ENCODE measurements around the gene SIGLEC8. TPM values are rescaled to one million over a fixed set of nuclear protein-coding genes. Genes with fewer than 3 reads are reported as not detected.
A peak's percentile ranks its signal among the peaks of the same experiment; 100 is the strongest.
"Not testable (repeated sequence)": the region's sequence is repeated elsewhere in the genome, so short reads cannot be mapped to it uniquely, and the experiment has no call there.

The SIGLEC8 gene
- total and polyA plus RNA-seq, 9 of the 15 experiments (the other 6 are each of a cell fraction or from before 2014, with no cell fraction given) = 0.04 to 0.65 (median 0.39) TPM

DNA sequence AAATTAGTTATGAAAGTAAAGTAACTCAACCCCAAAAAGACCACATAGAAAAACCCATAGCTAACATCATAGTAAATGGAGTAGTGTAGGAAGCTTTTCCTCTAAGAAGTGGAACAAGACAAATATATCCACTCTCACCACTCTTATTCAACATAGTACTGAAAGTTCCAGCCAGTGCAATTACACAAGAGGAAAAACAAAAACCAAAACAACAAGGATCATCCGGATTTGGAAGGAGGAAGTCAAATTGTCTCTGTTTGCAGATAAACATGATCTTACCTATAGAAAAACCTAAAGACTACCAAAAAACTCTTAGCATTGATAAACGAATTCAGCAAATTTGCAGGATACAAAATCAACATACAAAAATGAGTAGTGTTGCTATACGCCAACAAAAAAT is 8.5 kb upstream of the SIGLEC8 start (continued):
- TF ChIP-seq CEBPG (CRISPR knock-in tag; IDR thresholded peaks at IDR 0.05) (no peak), CEBPG (tag; conservative IDR thresholded peaks at IDR 0.05 in 1 of 2, IDR thresholded peaks at IDR 0.05 in 1 of 2) (peak; percentile 6 to 36; a peak in 1 of 4 replicates), ARID1B (IDR thresholded peaks at IDR 0.05) (no peak), ZNF79 (CRISPR knock-in tag; IDR thresholded peaks at IDR 0.05; ENCODE audit: low read depth) (no peak), MTF1 (CRISPR knock-in tag; IDR thresholded peaks at IDR 0.05; ENCODE audit: borderline replicate concordance) (no peak), ZNF212 (CRISPR knock-in tag; IDR thresholded peaks at IDR 0.05) (no peak), SPI1 (IDR thresholded peaks at IDR 0.05; ENCODE audit: borderline replicate concordance, low read depth, low read length) (peak; percentile 59; the same call in 1 of the 2 replicates), NFE2 (IDR thresholded peaks at IDR 0.05; ENCODE audit: low read depth) (no peak)
- TF ChIP-seq, protein P1, sequence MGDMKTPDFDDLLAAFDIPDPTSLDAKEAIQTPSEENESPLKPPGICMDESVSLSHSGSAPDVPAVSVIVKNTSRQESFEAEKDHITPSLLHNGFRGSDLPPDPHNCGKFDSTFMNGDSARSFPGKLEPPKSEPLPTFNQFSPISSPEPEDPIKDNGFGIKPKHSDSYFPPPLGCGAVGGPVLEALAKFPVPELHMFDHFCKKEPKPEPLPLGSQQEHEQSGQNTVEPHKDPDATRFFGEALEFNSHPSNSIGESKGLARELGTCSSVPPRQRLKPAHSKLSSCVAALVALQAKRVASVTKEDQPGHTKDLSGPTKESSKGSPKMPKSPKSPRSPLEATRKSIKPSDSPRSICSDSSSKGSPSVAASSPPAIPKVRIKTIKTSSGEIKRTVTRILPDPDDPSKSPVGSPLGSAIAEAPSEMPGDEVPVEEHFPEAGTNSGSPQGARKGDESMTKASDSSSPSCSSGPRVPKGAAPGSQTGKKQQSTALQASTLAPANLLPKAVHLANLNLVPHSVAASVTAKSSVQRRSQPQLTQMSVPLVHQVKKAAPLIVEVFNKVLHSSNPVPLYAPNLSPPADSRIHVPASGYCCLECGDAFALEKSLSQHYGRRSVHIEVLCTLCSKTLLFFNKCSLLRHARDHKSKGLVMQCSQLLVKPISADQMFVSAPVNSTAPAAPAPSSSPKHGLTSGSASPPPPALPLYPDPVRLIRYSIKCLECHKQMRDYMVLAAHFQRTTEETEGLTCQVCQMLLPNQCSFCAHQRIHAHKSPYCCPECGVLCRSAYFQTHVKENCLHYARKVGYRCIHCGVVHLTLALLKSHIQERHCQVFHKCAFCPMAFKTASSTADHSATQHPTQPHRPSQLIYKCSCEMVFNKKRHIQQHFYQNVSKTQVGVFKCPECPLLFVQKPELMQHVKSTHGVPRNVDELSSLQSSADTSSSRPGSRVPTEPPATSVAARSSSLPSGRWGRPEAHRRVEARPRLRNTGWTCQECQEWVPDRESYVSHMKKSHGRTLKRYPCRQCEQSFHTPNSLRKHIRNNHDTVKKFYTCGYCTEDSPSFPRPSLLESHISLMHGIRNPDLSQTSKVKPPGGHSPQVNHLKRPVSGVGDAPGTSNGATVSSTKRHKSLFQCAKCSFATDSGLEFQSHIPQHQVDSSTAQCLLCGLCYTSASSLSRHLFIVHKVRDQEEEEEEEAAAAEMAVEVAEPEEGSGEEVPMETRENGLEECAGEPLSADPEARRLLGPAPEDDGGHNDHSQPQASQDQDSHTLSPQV (IDR thresholded peaks at IDR 0.05) = peak; percentile 40; the same call in 1 of the 2 replicates
- TF ChIP-seq, protein P2, sequence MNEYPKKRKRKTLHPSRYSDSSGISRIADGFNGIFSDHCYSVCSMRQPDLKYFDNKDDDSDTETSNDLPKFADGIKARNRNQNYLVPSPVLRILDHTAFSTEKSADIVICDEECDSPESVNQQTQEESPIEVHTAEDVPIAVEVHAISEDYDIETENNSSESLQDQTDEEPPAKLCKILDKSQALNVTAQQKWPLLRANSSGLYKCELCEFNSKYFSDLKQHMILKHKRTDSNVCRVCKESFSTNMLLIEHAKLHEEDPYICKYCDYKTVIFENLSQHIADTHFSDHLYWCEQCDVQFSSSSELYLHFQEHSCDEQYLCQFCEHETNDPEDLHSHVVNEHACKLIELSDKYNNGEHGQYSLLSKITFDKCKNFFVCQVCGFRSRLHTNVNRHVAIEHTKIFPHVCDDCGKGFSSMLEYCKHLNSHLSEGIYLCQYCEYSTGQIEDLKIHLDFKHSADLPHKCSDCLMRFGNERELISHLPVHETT (CRISPR knock-in tag; conservative IDR thresholded peaks at IDR 0.05 in 1 of 2, IDR thresholded peaks at IDR 0.05 in 1 of 2) = no peak
- TF ChIP-seq, protein P3, sequence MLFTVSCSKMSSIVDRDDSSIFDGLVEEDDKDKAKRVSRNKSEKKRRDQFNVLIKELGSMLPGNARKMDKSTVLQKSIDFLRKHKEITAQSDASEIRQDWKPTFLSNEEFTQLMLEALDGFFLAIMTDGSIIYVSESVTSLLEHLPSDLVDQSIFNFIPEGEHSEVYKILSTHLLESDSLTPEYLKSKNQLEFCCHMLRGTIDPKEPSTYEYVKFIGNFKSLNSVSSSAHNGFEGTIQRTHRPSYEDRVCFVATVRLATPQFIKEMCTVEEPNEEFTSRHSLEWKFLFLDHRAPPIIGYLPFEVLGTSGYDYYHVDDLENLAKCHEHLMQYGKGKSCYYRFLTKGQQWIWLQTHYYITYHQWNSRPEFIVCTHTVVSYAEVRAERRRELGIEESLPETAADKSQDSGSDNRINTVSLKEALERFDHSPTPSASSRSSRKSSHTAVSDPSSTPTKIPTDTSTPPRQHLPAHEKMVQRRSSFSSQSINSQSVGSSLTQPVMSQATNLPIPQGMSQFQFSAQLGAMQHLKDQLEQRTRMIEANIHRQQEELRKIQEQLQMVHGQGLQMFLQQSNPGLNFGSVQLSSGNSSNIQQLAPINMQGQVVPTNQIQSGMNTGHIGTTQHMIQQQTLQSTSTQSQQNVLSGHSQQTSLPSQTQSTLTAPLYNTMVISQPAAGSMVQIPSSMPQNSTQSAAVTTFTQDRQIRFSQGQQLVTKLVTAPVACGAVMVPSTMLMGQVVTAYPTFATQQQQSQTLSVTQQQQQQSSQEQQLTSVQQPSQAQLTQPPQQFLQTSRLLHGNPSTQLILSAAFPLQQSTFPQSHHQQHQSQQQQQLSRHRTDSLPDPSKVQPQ (CRISPR knock-in tag; IDR thresholded peaks at IDR 0.05; ENCODE audit: borderline replicate concordance) = no peak

DNA sequence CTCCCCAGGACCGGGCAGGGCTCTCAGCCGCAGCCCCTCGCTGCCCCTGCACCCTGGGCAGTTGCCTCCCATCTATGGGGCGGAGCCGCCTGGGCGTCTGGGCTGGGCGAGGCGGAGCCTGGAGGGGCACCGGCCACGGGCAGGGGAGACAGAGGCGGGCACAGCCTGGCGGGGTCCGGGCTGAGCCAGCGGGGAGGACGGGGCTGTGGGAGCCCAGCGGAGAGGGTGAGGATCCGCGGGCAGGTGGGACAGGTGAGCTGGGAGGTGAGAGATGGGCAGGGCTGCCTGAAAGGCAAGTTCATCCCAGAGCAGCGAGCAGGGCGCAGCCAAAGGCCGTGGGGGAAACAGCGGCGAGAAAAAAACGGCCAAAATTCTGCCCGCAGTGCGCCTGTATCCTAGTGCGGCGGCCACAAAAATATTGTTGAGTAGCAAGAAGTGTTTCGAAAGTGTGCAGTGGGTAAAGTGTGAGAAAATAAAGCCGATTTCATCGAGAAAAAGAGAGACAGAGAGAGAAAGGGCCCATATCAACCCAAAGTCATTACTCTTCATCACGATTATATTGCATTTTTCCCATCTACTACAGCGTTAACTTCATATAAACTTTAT is 5.8 kb upstream of the SIGLEC8 start:
- peaks cover 16 to 33% of the 10 kb centered on the region in 2 experiments for H3K4me1 ChIP-seq (replicated peaks in 1 of 2; ENCODE audit: control insufficient read depth in 2 of 2, insufficient read depth in 2 of 2, low read length in 2 of 2)
- CTCF ChIA-PET (ENCODE audit: low intra/inter-chr PET ratio); H2AFZ ChIP-seq (ENCODE audit: low read depth, low read length); H3K9me1 ChIP-seq (ENCODE audit: control insufficient read depth, insufficient read depth, low read length); H4K20me1 ChIP-seq (replicated peaks; ENCODE audit: control insufficient read depth, insufficient read depth, low read length); H3K36me3 ChIP-seq (ENCODE audit: control insufficient read depth, insufficient read depth, low read length); ATAC-seq; DNase-seq (ENCODE audit: extremely low read depth in 1 of 4, low spot score in 3 of 4); FAIRE-seq; H3K27me3 ChIP-seq (ENCODE audit: control insufficient read depth in 2 of 2, insufficient read depth in 2 of 2, low read length in 2 of 2); BruUV-seq (replicated peaks); H3K4me3 ChIP-seq; intact Hi-C loops (cut with micrococcal nuclease); H3K4me2 ChIP-seq (ENCODE audit: insufficient read depth, low read length); H3K9ac ChIP-seq (ENCODE audit: insufficient read depth in 1 of 2, low read depth in 2 of 2, low read length in 2 of 2); H3K9me3 ChIP-seq (replicated peaks; ENCODE audit: control insufficient read depth, insufficient read depth, low read depth, low read length); H3K27ac ChIP-seq (ENCODE audit: extremely low read depth, low read depth, low read length); in situ Hi-C loops (cut with MboI); POLR2A ChIA-PET: not testable (repeated sequence)
- 96% methylated on average over 12 of the region's 33 CpGs for WGBS (ENCODE audit: insufficient coverage, low coverage, missing lambda C conversion rate)
- peaks cover 39% of the 10 kb centered on the region for H3K79me2 ChIP-seq (ENCODE audit: control insufficient read depth, insufficient read depth, low read length)

Data from K562 (cell line).